OCI-LY3 (cell line): ENCODE results near the gene STC2.

Source experiments
- H2AFZ ChIP-seq: fragments of 200-600, 300-600 bp; shearing (Covaris generic); 2 replicates; pipeline ENCODE4 v1.6.0; 2014; ENCODE audit warnings: antibody characterized with exemption, low read depth, low read length
- H3K27ac ChIP-seq: fragments of 200-600, 300-600 bp; sonication (generic); 2 replicates; pipeline ENCODE4 v1.5.1; 2014; ENCODE audit warnings: mild to moderate bottlenecking, low read length, moderate library complexity, mixed read lengths
- H3K27me3 ChIP-seq: fragments of 200-600, 300-600 bp; sonication (generic); 2 replicates; pipeline ENCODE4 v1.6.1; 2014; ENCODE audit warnings: low read depth, low read length, mixed read lengths
- H3K36me3 ChIP-seq: fragments of 200-600, 300-600 bp; sonication (generic); replicated peaks from 2 replicates; pipeline ENCODE3; 2014; ENCODE audit warnings: low read depth, low read length, mixed read lengths
- H3K4me1 ChIP-seq: fragments of 300-600, 200-600 bp; sonication (generic); 2 replicates; pipeline ENCODE4 v1.6.1; 2014; ENCODE audit warnings: low read length, mixed read lengths
- H3K4me2 ChIP-seq: fragments of 200-600, 300-600 bp; sonication (generic); 2 replicates; pipeline ENCODE4 v1.6.1; 2014; ENCODE audit warnings: low read length, mixed read lengths
- H3K4me3 ChIP-seq: fragments of 300-600, 200-600 bp; sonication (generic); 2 replicates; pipeline ENCODE4 v1.5.1; 2014; ENCODE audit warnings: antibody characterized with exemption, mild to moderate bottlenecking, low read length, moderate library complexity
- H3K79me2 ChIP-seq: fragments of 300-600, 200-600 bp; shearing (Covaris generic); 2 replicates; pipeline ENCODE4 v1.6.1; 2014; ENCODE audit warnings: mild to moderate bottlenecking, low read length, mixed read lengths
- H3K9ac ChIP-seq: fragments of 300-600, 200-600 bp; shearing (Covaris generic); 2 replicates; pipeline ENCODE4 v1.6.0; 2014; ENCODE audit warnings: mild to moderate bottlenecking, low read length, moderate library complexity
- H3K9me3 ChIP-seq: fragments of 200-600, 300-600 bp; shearing (Covaris generic); 2 replicates; pipeline ENCODE4 v1.6.1; 2014; ENCODE audit warnings: low read length, mixed read lengths; ENCODE audit not compliant: insufficient read depth
- H4K20me1 ChIP-seq: fragments of 200-600, 300-600 bp; sonication (generic); 2 replicates; pipeline ENCODE4 v1.6.1; 2016; ENCODE audit warnings: low read length, mixed read lengths; ENCODE audit not compliant: insufficient read depth
- CTCF ChIP-seq: fragments of 200-600, 300-600 bp; sonication (generic); IDR thresholded peaks from 2 replicates; pipeline ENCODE4 v1.5.1; 2014; ENCODE audit warnings: antibody characterized with exemption, low read length, low read depth
- EZH2phosphoT487 ChIP-seq: fragments of 200-600 bp; shearing (Covaris generic); IDR thresholded peaks from 2 replicates; pipeline ENCODE4 v1.6.1; 2018; ENCODE audit warnings: antibody characterized with exemption, mixed run types, low read depth

Gene STC2

GRCh38 chr5:173324115-173325001 is 3.9 kb downstream of the STC2 start:
- TF ChIP-seq EZH2phosphoT487 (no peak), CTCF (no peak)
- H3K4me3 ChIP-seq, result no peak overlapping the region
- H3K79me2 ChIP-seq, result no peaks in the 10 kb centered on the region
- H3K27me3 ChIP-seq, result peaks cover 15% of the 10 kb centered on the region
- H3K9ac ChIP-seq, result no peak overlapping the region
- no peaks in the 10 kb centered on the region for H3K36me3 ChIP-seq
- H3K4me2 ChIP-seq, result no peak overlapping the region
- no peaks in the 10 kb centered on the region for H3K9me3 ChIP-seq
- H2AFZ ChIP-seq, result no peak overlapping the region
- no peak overlapping the region for H3K27ac ChIP-seq
- no peaks in the 10 kb centered on the region for H3K4me1 ChIP-seq
- no peaks in the 10 kb centered on the region for H4K20me1 ChIP-seq

GRCh38 chr5:173323799-173324114 is 4.5 kb downstream of the STC2 start:
- H3K9me3 ChIP-seq, result no peaks in the 10 kb centered on the region
- no peaks in the 10 kb centered on the region for H3K79me2 ChIP-seq
- no peak overlapping the region for H3K9ac ChIP-seq
- no peaks in the 10 kb centered on the region for H3K36me3 ChIP-seq
- no peak overlapping the region for H3K4me3 ChIP-seq
- no peak overlapping the region for H3K4me2 ChIP-seq
- H3K27ac ChIP-seq, result no peak overlapping the region
- peaks cover 16% of the 10 kb centered on the region for H3K27me3 ChIP-seq
- H4K20me1 ChIP-seq, result no peaks in the 10 kb centered on the region
- H3K4me1 ChIP-seq, result no peaks in the 10 kb centered on the region
- TF ChIP-seq EZH2phosphoT487, result no peak
- no peak for TF ChIP-seq CTCF
- no peak overlapping the region for H2AFZ ChIP-seq

- TF ChIP-seq EZH2phosphoT487 (no peak), CTCF (no peak)
- Histone ChIP-seq H3K4me2 (no peak overlapping the region), H3K9ac (no peak overlapping the region), H3K27me3 (peaks cover 16% of the 10 kb centered on the region), H3K79me2 (no peaks in the 10 kb centered on the region), H3K9me3 (no peaks in the 10 kb centered on the region), H3K4me1 (no peaks in the 10 kb centered on the region), H2AFZ (no peak overlapping the region), H3K4me3 (no peak overlapping the region), H3K36me3 (no peaks in the 10 kb centered on the region), H3K27ac (no peak overlapping the region), H4K20me1 (no peaks in the 10 kb centered on the region)
Observed at GRCh38 chr5:173323106-173323798, 5.0 kb downstream of the STC2 start.

GRCh38 chr5:173321886-173322285 is 6.3 kb downstream of the STC2 start:
- H4K20me1 ChIP-seq, result no peaks in the 10 kb centered on the region
- no peak overlapping the region for H3K9ac ChIP-seq
- no peaks in the 10 kb centered on the region for H3K9me3 ChIP-seq
- H3K27me3 ChIP-seq, result peaks cover 16% of the 10 kb centered on the region
- TF ChIP-seq EZH2phosphoT487, result no peak
- no peak for TF ChIP-seq CTCF
- no peak overlapping the region for H3K4me2 ChIP-seq
- no peak overlapping the region for H3K27ac ChIP-seq
- no peaks in the 10 kb centered on the region for H3K36me3 ChIP-seq
- H3K4me3 ChIP-seq, result no peak overlapping the region
- no peaks in the 10 kb centered on the region for H3K79me2 ChIP-seq
- no peak overlapping the region for H2AFZ ChIP-seq
- H3K4me1 ChIP-seq, result no peaks in the 10 kb centered on the region
